ENCODE results near the gene SCD. TPM values are rescaled to one million over a fixed set of nuclear protein-coding genes. Genes with fewer than 3 reads are reported as not detected.

SCD gene
- total and polyA plus RNA-seq, 2 of the 13 experiments (the other 11 are each of a cell fraction or from before 2014, with no cell fraction given), result 492 to 512 TPM

DNA sequence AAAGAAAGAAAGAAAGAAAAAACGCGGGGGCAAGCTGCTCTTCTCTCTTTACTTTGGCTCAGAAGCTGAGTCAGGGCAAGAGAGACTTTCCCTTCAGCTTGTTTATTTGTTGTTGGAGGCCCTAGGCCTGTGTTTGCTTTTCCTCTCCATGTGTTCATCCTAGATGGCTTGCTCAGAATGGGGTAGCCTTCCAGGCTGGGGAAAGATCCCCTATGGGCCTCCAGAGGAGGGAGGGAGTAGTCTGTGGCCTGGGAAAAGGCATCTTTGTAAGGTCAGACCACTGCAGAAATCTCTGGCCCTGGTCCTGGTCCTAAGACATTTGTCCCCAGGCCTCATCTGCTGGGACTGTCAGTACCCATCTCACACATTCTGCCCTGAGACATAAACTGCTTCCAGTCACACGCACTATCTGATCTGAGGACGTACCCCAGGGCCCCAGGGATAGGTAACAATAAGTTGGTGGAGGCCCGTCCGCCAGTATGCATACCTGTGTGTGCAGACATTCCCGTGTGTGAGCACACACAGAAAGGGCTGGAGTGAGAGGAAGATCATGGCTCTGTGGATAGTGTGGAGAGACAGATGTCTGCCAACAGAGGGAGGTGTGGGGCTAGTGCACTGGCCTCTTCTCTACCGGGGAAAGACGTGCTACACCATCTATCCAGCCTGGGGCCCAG is 4.9 kb upstream of the SCD start (continued):
- TF ChIP-seq, protein P1, sequence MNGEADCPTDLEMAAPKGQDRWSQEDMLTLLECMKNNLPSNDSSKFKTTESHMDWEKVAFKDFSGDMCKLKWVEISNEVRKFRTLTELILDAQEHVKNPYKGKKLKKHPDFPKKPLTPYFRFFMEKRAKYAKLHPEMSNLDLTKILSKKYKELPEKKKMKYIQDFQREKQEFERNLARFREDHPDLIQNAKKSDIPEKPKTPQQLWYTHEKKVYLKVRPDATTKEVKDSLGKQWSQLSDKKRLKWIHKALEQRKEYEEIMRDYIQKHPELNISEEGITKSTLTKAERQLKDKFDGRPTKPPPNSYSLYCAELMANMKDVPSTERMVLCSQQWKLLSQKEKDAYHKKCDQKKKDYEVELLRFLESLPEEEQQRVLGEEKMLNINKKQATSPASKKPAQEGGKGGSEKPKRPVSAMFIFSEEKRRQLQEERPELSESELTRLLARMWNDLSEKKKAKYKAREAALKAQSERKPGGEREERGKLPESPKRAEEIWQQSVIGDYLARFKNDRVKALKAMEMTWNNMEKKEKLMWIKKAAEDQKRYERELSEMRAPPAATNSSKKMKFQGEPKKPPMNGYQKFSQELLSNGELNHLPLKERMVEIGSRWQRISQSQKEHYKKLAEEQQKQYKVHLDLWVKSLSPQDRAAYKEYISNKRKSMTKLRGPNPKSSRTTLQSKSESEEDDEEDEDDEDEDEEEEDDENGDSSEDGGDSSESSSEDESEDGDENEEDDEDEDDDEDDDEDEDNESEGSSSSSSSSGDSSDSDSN (CRISPR knock-in tag; IDR thresholded peaks at IDR 0.05), result peak; percentile 66; the same call in 1 of the 2 replicates
- TF ChIP-seq ZBTB7A (CRISPR knock-in tag; IDR thresholded peaks at IDR 0.05), result peak; percentile 63; the same call in 1 of the 2 replicates
- TF ChIP-seq NR1H2 (CRISPR knock-in tag; IDR thresholded peaks at IDR 0.05; ENCODE audit: borderline replicate concordance, low read depth), result no peak
- TF ChIP-seq MED1 (CRISPR knock-in tag; IDR thresholded peaks at IDR 0.05), result peak; percentile 65
- no peak for TF ChIP-seq HNF4G (IDR thresholded peaks at IDR 0.05; ENCODE audit: borderline replicate concordance, low read depth, low read length)
- no peak for TF ChIP-seq HNF4G (CRISPR knock-in tag; IDR thresholded peaks at IDR 0.05; ENCODE audit: borderline replicate concordance, low read depth)
- no peak for TF ChIP-seq JUN (CRISPR knock-in tag; IDR thresholded peaks at IDR 0.05)
- peak; percentile 32; the same call in 1 of the 2 replicates for TF ChIP-seq IRF2 (CRISPR knock-in tag; IDR thresholded peaks at IDR 0.05)
- TF ChIP-seq, protein P2, sequence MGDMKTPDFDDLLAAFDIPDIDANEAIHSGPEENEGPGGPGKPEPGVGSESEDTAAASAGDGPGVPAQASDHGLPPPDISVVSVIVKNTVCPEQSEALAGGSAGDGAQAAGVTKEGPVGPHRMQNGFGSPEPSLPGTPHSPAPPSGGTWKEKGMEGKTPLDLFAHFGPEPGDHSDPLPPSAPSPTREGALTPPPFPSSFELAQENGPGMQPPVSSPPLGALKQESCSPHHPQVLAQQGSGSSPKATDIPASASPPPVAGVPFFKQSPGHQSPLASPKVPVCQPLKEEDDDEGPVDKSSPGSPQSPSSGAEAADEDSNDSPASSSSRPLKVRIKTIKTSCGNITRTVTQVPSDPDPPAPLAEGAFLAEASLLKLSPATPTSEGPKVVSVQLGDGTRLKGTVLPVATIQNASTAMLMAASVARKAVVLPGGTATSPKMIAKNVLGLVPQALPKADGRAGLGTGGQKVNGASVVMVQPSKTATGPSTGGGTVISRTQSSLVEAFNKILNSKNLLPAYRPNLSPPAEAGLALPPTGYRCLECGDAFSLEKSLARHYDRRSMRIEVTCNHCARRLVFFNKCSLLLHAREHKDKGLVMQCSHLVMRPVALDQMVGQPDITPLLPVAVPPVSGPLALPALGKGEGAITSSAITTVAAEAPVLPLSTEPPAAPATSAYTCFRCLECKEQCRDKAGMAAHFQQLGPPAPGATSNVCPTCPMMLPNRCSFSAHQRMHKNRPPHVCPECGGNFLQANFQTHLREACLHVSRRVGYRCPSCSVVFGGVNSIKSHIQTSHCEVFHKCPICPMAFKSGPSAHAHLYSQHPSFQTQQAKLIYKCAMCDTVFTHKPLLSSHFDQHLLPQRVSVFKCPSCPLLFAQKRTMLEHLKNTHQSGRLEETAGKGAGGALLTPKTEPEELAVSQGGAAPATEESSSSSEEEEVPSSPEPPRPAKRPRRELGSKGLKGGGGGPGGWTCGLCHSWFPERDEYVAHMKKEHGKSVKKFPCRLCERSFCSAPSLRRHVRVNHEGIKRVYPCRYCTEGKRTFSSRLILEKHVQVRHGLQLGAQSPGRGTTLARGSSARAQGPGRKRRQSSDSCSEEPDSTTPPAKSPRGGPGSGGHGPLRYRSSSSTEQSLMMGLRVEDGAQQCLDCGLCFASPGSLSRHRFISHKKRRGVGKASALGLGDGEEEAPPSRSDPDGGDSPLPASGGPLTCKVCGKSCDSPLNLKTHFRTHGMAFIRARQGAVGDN (CRISPR knock-in tag; IDR thresholded peaks at IDR 0.05), result peak; percentile 52; the same call in 1 of the 2 replicates
- TF ChIP-seq ZNF30 (CRISPR knock-in tag; IDR thresholded peaks at IDR 0.05), result no peak
- peak; percentile 9; the same call in 1 of the 2 replicates for TF ChIP-seq RXRB (CRISPR knock-in tag; IDR thresholded peaks at IDR 0.05; ENCODE audit: borderline replicate concordance)
- no peak for TF ChIP-seq HMG20B (CRISPR knock-in tag; conservative IDR thresholded peaks at IDR 0.05)
- no peak for TF ChIP-seq ZNF274 (CRISPR knock-in tag; IDR thresholded peaks at IDR 0.05)
- TF ChIP-seq KLF6 (CRISPR knock-in tag; IDR thresholded peaks at IDR 0.05), result 0 out of 2 replicates have a peak, but pooled peaks have one; percentile 35
- TF ChIP-seq, protein P3, sequence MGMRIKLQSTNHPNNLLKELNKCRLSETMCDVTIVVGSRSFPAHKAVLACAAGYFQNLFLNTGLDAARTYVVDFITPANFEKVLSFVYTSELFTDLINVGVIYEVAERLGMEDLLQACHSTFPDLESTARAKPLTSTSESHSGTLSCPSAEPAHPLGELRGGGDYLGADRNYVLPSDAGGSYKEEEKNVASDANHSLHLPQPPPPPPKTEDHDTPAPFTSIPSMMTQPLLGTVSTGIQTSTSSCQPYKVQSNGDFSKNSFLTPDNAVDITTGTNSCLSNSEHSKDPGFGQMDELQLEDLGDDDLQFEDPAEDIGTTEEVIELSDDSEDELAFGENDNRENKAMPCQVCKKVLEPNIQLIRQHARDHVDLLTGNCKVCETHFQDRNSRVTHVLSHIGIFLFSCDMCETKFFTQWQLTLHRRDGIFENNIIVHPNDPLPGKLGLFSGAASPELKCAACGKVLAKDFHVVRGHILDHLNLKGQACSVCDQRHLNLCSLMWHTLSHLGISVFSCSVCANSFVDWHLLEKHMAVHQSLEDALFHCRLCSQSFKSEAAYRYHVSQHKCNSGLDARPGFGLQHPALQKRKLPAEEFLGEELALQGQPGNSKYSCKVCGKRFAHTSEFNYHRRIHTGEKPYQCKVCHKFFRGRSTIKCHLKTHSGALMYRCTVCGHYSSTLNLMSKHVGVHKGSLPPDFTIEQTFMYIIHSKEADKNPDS (CRISPR knock-in tag; IDR thresholded peaks at IDR 0.05), result peak; percentile 67; the same call in 1 of the 2 replicates
- TF ChIP-seq RXRA (CRISPR knock-in tag; IDR thresholded peaks at IDR 0.05), result no peak
- peak; percentile 83; the same call in 1 of the 2 replicates for TF ChIP-seq ZNF788 (CRISPR knock-in tag; IDR thresholded peaks at IDR 0.05; ENCODE audit: borderline replicate concordance)
- 0 out of 2 replicates have a peak, but pooled peaks have one; percentile 11 for TF ChIP-seq POGZ (CRISPR knock-in tag; IDR thresholded peaks at IDR 0.05)
- TF ChIP-seq ZNF563 (CRISPR knock-in tag; IDR thresholded peaks at IDR 0.05), result 0 out of 2 replicates have a peak, but pooled peaks have one; percentile 28
